ENCODE results near the gene GH1. TPM values are rescaled to one million over a fixed set of nuclear protein-coding genes. Genes with fewer than 3 reads are reported as not detected.

Gene GH1
- total and polyA plus RNA-seq, 2 of the 13 experiments (the other 11 are each of a cell fraction or from before 2014, with no cell fraction given): not detected

GRCh38 chr17:63946440-63947363 is 28.1 kb upstream of the GH1 start (continued):
- TF ChIP-seq TP53 (CRISPR knock-in tag; conservative IDR thresholded peaks at IDR 0.05): no peak
- TF ChIP-seq ZNF501 (CRISPR knock-in tag; IDR thresholded peaks at IDR 0.05): peak; percentile 47; the same call in 1 of the 2 replicates
- no peak for TF ChIP-seq ZNF790 (CRISPR knock-in tag; IDR thresholded peaks at IDR 0.05; ENCODE audit: borderline replicate concordance)
- no peak for TF ChIP-seq TOPORS (CRISPR knock-in tag; IDR thresholded peaks at IDR 0.05)
- no peak for TF ChIP-seq SRSF1 (optimal IDR thresholded peaks at IDR 0.05; ENCODE audit: low read depth, low read length)
- peak; percentile 29 for TF ChIP-seq HNRNPLL (IDR thresholded peaks at IDR 0.05; ENCODE audit: low read depth, low read length, poor library complexity, severe bottlenecking)
- TF ChIP-seq SRY (CRISPR knock-in tag; IDR thresholded peaks at IDR 0.05): no peak
- TF ChIP-seq ZBTB20 (CRISPR knock-in tag; IDR thresholded peaks at IDR 0.05; ENCODE audit: borderline replicate concordance, low read depth): peak; percentile 72; the same call in 1 of the 2 replicates
- TF ChIP-seq NFE2L1 (CRISPR knock-in tag; IDR thresholded peaks at IDR 0.05; ENCODE audit: borderline replicate concordance): no peak
- peak; percentile 81; the same call in 1 of the 2 replicates for TF ChIP-seq GTF3A (CRISPR knock-in tag; conservative IDR thresholded peaks at IDR 0.05)
- no peak for TF ChIP-seq ZNF136 (CRISPR knock-in tag; IDR thresholded peaks at IDR 0.05; ENCODE audit: low read depth)
- peak; percentile 92 for TF ChIP-seq PATZ1 (CRISPR knock-in tag; IDR thresholded peaks at IDR 0.05)
- TF ChIP-seq TEAD3 (CRISPR knock-in tag; optimal IDR thresholded peaks at IDR 0.05; ENCODE audit: borderline replicate concordance): peak; percentile 1
- TF ChIP-seq, protein P1, sequence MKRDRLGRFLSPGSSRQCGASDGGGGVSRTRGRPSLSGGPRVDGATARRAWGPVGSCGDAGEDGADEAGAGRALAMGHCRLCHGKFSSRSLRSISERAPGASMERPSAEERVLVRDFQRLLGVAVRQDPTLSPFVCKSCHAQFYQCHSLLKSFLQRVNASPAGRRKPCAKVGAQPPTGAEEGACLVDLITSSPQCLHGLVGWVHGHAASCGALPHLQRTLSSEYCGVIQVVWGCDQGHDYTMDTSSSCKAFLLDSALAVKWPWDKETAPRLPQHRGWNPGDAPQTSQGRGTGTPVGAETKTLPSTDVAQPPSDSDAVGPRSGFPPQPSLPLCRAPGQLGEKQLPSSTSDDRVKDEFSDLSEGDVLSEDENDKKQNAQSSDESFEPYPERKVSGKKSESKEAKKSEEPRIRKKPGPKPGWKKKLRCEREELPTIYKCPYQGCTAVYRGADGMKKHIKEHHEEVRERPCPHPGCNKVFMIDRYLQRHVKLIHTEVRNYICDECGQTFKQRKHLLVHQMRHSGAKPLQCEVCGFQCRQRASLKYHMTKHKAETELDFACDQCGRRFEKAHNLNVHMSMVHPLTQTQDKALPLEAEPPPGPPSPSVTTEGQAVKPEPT (CRISPR knock-in tag; IDR thresholded peaks at IDR 0.05; ENCODE audit: low read depth): 0 out of 2 replicates have a peak, but pooled peaks have one; percentile 54
- no peak for TF ChIP-seq NR0B2 (CRISPR knock-in tag; IDR thresholded peaks at IDR 0.05)
- 0 out of 2 replicates have a peak, but pooled peaks have one; percentile 57 for TF ChIP-seq PCBP1 (IDR thresholded peaks at IDR 0.05; ENCODE audit: borderline replicate concordance, low read depth, low read length)
- no peak for TF ChIP-seq NONO (IDR thresholded peaks at IDR 0.05)
- 0 out of 2 replicates have a peak, but pooled peaks have one; percentile 12 for TF ChIP-seq NONO (CRISPR knock-in tag; conservative IDR thresholded peaks at IDR 0.05)
- peak; percentile 40; the same call in 1 of the 2 replicates for TF ChIP-seq DNMT1 (CRISPR knock-in tag; IDR thresholded peaks at IDR 0.05)
- TF ChIP-seq ZNF543 (CRISPR knock-in tag; IDR thresholded peaks at IDR 0.05): peak; percentile 61; the same call in 1 of the 2 replicates
- TF ChIP-seq ELF1 (CRISPR knock-in tag; IDR thresholded peaks at IDR 0.05): peak; percentile 26; the same call in 1 of the 2 replicates
- no peak for TF ChIP-seq ZNF446 (CRISPR knock-in tag; IDR thresholded peaks at IDR 0.05)

All from HepG2 (cell line).